ENCODE data around the gene SLIT1.

SLIT1 gene

DNA sequence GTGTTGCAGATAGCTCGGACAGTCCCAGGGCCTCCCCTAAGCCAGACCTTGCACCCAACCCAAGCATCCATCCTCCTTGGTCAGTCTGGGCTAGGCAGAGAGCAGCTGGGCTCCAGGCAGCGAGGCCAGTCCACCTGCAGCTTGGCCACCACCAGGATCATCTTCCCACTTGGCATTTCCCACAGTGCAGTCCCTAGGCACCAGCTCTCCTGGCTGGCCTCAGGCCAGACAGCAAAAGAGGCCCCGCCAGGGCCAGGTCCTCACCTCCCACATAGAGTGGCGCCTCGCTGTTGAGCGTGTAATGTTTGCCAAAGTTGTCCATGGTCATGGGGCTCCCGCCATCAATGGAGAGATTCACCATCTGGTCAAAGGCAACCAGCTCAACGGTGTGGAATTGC lies 182.0 kb downstream of the SLIT1 start:
- no peak overlapping the region for H2BK12ac ChIP-seq (ENCODE audit: low read length in 2 of 2)
- H4K8ac ChIP-seq (ENCODE audit: low read length): no peak overlapping the region
- no peak overlapping the region for H3K4me3 ChIP-seq (ENCODE audit: insufficient read depth in 1 of 2, low read depth in 1 of 2, low read length in 2 of 2)
- no peak overlapping the region for H2BK5ac ChIP-seq (ENCODE audit: low read depth, low read length, poor library complexity, severe bottlenecking)
- H3K27me3 ChIP-seq (ENCODE audit: control insufficient read depth in 1 of 2, insufficient read depth in 1 of 2, low read length in 2 of 2): peaks cover 4 to 5% of the 10 kb centered on the region in 2 experiments
- H2AK5ac ChIP-seq (ENCODE audit: low read length, severe bottlenecking): no peak overlapping the region
- H3K4me1 ChIP-seq (ENCODE audit: control insufficient read depth, insufficient read depth, low read depth, low read length): peaks cover 9% of the 10 kb centered on the region
- no peak overlapping the region for H3K18ac ChIP-seq (ENCODE audit: low read depth in 1 of 2, low read length in 2 of 2)
- H3K4me2 ChIP-seq (ENCODE audit: low read length, poor library complexity, severe bottlenecking): no peak overlapping the region
- no peak overlapping the region for H3K14ac ChIP-seq (ENCODE audit: low read length in 2 of 2)
- H2AFZ ChIP-seq (ENCODE audit: low read depth, low read length): no peak overlapping the region
- H3K36me3 ChIP-seq (ENCODE audit: control insufficient read depth in 1 of 2, insufficient read depth in 2 of 2, low read depth in 1 of 2, low read length in 2 of 2): no peaks in the 10 kb centered on the region
- no peak overlapping the region for H3K23ac ChIP-seq (ENCODE audit: low read length in 2 of 2)
- no peak overlapping the region for H3K27ac ChIP-seq (ENCODE audit: low read length, poor library complexity, severe bottlenecking)
- H3K79me1 ChIP-seq (replicated peaks; ENCODE audit: low read length, poor library complexity, severe bottlenecking): no peaks in the 10 kb centered on the region
- H2BK15ac ChIP-seq (ENCODE audit: low read depth, poor library complexity, severe bottlenecking): no peak overlapping the region
- no peak overlapping the region for H3K4ac ChIP-seq (ENCODE audit: low read depth in 1 of 2, low read length in 2 of 2)
- WGBS: 84% methylated on average over 8 of the region's 8 CpGs
- peaks cover 14% of the 10 kb centered on the region for H3K9me3 ChIP-seq (ENCODE audit: control insufficient read depth, low read length)
- H2BK120ac ChIP-seq (ENCODE audit: low read depth, low read length): no peak overlapping the region
- DNase-seq: no peak
- no peak overlapping the region for H3K9ac ChIP-seq (ENCODE audit: low read length)
- no peak overlapping the region for H4K91ac ChIP-seq (ENCODE audit: low read length)

GRCh38 chr10:97003151-97003803 lies 182.5 kb downstream of the SLIT1 start:
- Histone ChIP-seq H3K4me3 (ENCODE audit: insufficient read depth in 1 of 2, low read depth in 1 of 2, low read length in 2 of 2) (no peak overlapping the region), H2BK5ac (ENCODE audit: low read depth, low read length, poor library complexity, severe bottlenecking) (no peak overlapping the region), H3K4me1 (ENCODE audit: control insufficient read depth, insufficient read depth, low read depth, low read length) (peaks cover 15% of the 10 kb centered on the region), H3K79me1 (replicated peaks; ENCODE audit: low read length, poor library complexity, severe bottlenecking) (no peaks in the 10 kb centered on the region), H4K8ac (ENCODE audit: low read length) (no peak overlapping the region), H2BK15ac (ENCODE audit: low read depth, poor library complexity, severe bottlenecking) (no peak overlapping the region), H3K36me3 (ENCODE audit: control insufficient read depth in 1 of 2, insufficient read depth in 2 of 2, low read depth in 1 of 2, low read length in 2 of 2) (no peaks in the 10 kb centered on the region), H3K27ac (ENCODE audit: low read length, poor library complexity, severe bottlenecking) (no peak overlapping the region), H3K9ac (ENCODE audit: low read length) (no peak overlapping the region), H3K4ac (ENCODE audit: low read depth in 1 of 2, low read length in 2 of 2) (no peak overlapping the region), H3K23ac (ENCODE audit: low read length in 2 of 2) (no peak overlapping the region), H4K91ac (ENCODE audit: low read length) (no peak overlapping the region), H2AK5ac (ENCODE audit: low read length, severe bottlenecking) (no peak overlapping the region), H2AFZ (ENCODE audit: low read depth, low read length) (no peak overlapping the region), H3K14ac (ENCODE audit: low read length in 2 of 2) (no peak overlapping the region), H3K27me3 (ENCODE audit: control insufficient read depth in 1 of 2, insufficient read depth in 1 of 2, low read length in 2 of 2) (peaks cover 4 to 5% of the 10 kb centered on the region in 2 experiments), H3K4me2 (ENCODE audit: low read length, poor library complexity, severe bottlenecking) (no peak overlapping the region), H3K18ac (ENCODE audit: low read depth in 1 of 2, low read length in 2 of 2) (no peak overlapping the region), H2BK120ac (ENCODE audit: low read depth, low read length) (no peak overlapping the region), H2BK12ac (ENCODE audit: low read length in 2 of 2) (no peak overlapping the region), H3K9me3 (ENCODE audit: control insufficient read depth, low read length) (peaks cover 14% of the 10 kb centered on the region)
- WGBS: 89% methylated on average over 13 of the region's 13 CpGs
- DNase-seq: no peak

DNA sequence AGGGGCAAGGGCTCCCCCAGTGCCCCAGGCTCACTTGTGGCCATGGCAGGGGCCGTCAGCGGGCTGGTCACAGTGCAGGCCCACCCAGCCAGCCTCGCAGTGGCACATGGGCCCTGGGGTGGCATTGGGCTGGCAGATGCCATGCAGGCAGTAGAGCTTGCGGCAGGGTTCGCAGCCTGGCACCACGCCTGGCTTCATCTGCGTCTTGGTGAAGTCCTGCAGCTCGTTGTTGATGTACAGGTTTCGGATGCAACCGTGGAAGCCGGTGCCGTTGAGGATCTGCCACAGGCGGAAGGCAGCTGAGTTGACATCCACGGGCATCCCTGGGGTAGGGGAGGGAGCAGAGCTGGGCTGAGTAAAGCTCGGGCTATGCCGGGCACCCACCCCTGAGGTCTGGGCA lies 183.1 kb downstream of the SLIT1 start:
- Histone ChIP-seq H3K14ac (ENCODE audit: low read length in 2 of 2) (no peak overlapping the region), H3K9ac (ENCODE audit: low read length) (no peak overlapping the region), H2AFZ (ENCODE audit: low read depth, low read length) (no peak overlapping the region), H3K4me2 (ENCODE audit: low read length, poor library complexity, severe bottlenecking) (no peak overlapping the region), H3K23ac (ENCODE audit: low read length in 2 of 2) (no peak overlapping the region), H3K4me3 (ENCODE audit: insufficient read depth in 1 of 2, low read depth in 1 of 2, low read length in 2 of 2) (no peak overlapping the region), H2BK15ac (ENCODE audit: low read depth, poor library complexity, severe bottlenecking) (no peak overlapping the region), H4K91ac (ENCODE audit: low read length) (no peak overlapping the region), H2BK12ac (ENCODE audit: low read length in 2 of 2) (no peak overlapping the region), H3K27me3 (ENCODE audit: control insufficient read depth in 1 of 2, insufficient read depth in 1 of 2, low read length in 2 of 2) (peaks cover 4 to 5% of the 10 kb centered on the region in 2 experiments), H3K4ac (ENCODE audit: low read depth in 1 of 2, low read length in 2 of 2) (no peak overlapping the region), H4K8ac (ENCODE audit: low read length) (no peak overlapping the region), H3K27ac (ENCODE audit: low read length, poor library complexity, severe bottlenecking) (no peak overlapping the region), H3K79me1 (replicated peaks; ENCODE audit: low read length, poor library complexity, severe bottlenecking) (no peaks in the 10 kb centered on the region), H3K36me3 (ENCODE audit: control insufficient read depth in 1 of 2, insufficient read depth in 2 of 2, low read depth in 1 of 2, low read length in 2 of 2) (peaks cover 0 to 1% of the 10 kb centered on the region in 2 experiments), H3K9me3 (ENCODE audit: control insufficient read depth, low read length) (peaks cover 13% of the 10 kb centered on the region), H2AK5ac (ENCODE audit: low read length, severe bottlenecking) (no peak overlapping the region), H3K4me1 (ENCODE audit: control insufficient read depth, insufficient read depth, low read depth, low read length) (peaks cover 16% of the 10 kb centered on the region), H2BK5ac (ENCODE audit: low read depth, low read length, poor library complexity, severe bottlenecking) (no peak overlapping the region), H2BK120ac (ENCODE audit: low read depth, low read length) (no peak overlapping the region), H3K18ac (ENCODE audit: low read depth in 1 of 2, low read length in 2 of 2) (no peak overlapping the region)
- 91% methylated on average over 16 of the region's 16 CpGs for WGBS
- no peak for DNase-seq

DNA sequence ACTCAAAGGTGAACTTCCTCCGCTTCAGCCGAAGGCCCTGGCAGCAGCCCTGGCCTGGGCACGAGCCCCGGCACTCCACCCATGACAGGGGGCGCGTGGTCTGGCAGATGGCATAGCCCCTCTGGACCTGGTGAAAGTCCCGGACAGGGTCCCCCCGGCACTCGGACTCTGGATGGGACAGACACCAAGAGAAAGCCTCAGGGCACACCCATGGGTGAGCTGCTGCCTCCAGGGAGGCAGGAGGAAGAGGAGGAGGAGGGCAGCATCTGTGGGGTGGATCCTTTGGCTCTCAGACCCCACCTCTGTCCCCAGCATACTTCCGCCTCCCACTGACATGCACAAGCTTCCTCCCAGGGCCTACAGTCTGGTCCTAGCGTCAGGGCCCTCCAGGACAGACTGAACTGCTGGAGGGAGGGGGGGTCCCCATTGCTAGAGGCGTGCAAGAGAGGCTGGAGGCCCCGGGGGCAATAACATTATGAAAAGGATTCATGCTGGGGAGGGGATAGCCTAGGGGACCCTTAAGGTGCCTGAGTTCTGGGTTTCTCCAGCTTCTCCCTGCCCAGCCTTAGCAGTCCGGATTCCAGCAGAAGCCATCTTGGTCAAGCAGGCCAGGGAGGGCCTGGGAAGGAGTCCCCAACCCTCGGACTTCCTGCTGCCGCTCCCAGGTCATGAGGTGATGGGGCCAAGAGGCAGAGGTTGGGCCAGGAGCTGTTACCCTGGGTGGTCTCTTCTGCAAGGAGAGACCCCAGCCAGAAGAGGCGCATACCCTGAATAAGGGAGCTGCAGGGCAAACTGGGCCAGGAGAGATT lies 184.4 kb downstream of the SLIT1 start:
- peaks cover 0 to 9% of the 10 kb centered on the region in 2 experiments for H3K36me3 ChIP-seq (ENCODE audit: control insufficient read depth in 1 of 2, insufficient read depth in 2 of 2, low read depth in 1 of 2, low read length in 2 of 2)
- DNase-seq: no peak
- H3K4me3 ChIP-seq (ENCODE audit: insufficient read depth in 1 of 2, low read depth in 1 of 2, low read length in 2 of 2): no peak overlapping the region
- H3K18ac ChIP-seq (ENCODE audit: low read depth in 1 of 2, low read length in 2 of 2): no peak overlapping the region
- H2BK12ac ChIP-seq (ENCODE audit: low read length in 2 of 2): no peak overlapping the region
- H3K4me2 ChIP-seq (ENCODE audit: low read length, poor library complexity, severe bottlenecking): no peak overlapping the region
- H2AFZ ChIP-seq (ENCODE audit: low read depth, low read length): no peak overlapping the region
- H4K91ac ChIP-seq (ENCODE audit: low read length): no peak overlapping the region
- no peak overlapping the region for H3K23ac ChIP-seq (ENCODE audit: low read length in 2 of 2)
- WGBS: 96% methylated on average over 17 of the region's 17 CpGs
- H2BK5ac ChIP-seq (ENCODE audit: low read depth, low read length, poor library complexity, severe bottlenecking): no peak overlapping the region
- H2BK120ac ChIP-seq (ENCODE audit: low read depth, low read length): no peak overlapping the region
- H4K8ac ChIP-seq (ENCODE audit: low read length): no peak overlapping the region
- H2BK15ac ChIP-seq (ENCODE audit: low read depth, poor library complexity, severe bottlenecking): no peak overlapping the region
- no peak overlapping the region for H3K14ac ChIP-seq (ENCODE audit: low read length in 2 of 2)
- H3K27ac ChIP-seq (ENCODE audit: low read length, poor library complexity, severe bottlenecking): no peak overlapping the region
- peaks cover 4 to 5% of the 10 kb centered on the region in 2 experiments for H3K27me3 ChIP-seq (ENCODE audit: control insufficient read depth in 1 of 2, insufficient read depth in 1 of 2, low read length in 2 of 2)
- H3K9me3 ChIP-seq (ENCODE audit: control insufficient read depth, low read length): peaks cover 1% of the 10 kb centered on the region
- no peaks in the 10 kb centered on the region for H3K79me1 ChIP-seq (replicated peaks; ENCODE audit: low read length, poor library complexity, severe bottlenecking)
- H2AK5ac ChIP-seq (ENCODE audit: low read length, severe bottlenecking): no peak overlapping the region
- peaks cover 20% of the 10 kb centered on the region for H3K4me1 ChIP-seq (ENCODE audit: control insufficient read depth, insufficient read depth, low read depth, low read length)
- H3K4ac ChIP-seq (ENCODE audit: low read depth in 1 of 2, low read length in 2 of 2): no peak overlapping the region
- H3K9ac ChIP-seq (ENCODE audit: low read length): no peak overlapping the region

All from mesenchymal stem cell (in vitro differentiated cells and primary cell).